Liver (tissue), 9 donors: ENCODE data around the gene NDUFAF8. TPM values are rescaled to one million over a fixed set of nuclear protein-coding genes. Genes with fewer than 3 reads are reported as not detected.

Source experiments
- DNase-seq: peaks from one replicate; pipeline ENCODE4 v3.0.0-alpha.2; 2017; ENCODE audit warnings: low spot score
- H3K27ac ChIP-seq, 2 donors: one replicate each; pipeline ENCODE4 v1.7.0; 2013; ENCODE audit warnings: inconsistent platforms in 2 of 2, low read length in 2 of 2, control low read depth in 1 of 2, low read depth in 1 of 2, mild to moderate bottlenecking in 1 of 2
- H3K27me3 ChIP-seq, 4 donors: one replicate each; pipeline versions ENCODE4 v1.6.1 to v1.7.0; 2013; ENCODE audit warnings: low read length in 3 of 4, inconsistent platforms in 1 of 4, mild to moderate bottlenecking in 1 of 4, moderate library complexity in 1 of 4; ENCODE audit not compliant: control insufficient read depth in 4 of 4, insufficient read depth in 4 of 4
- H3K36me3 ChIP-seq, 4 donors: one replicate each; pipeline versions ENCODE4 v1.6.1 to v1.7.0; 2013; ENCODE audit warnings: low read length in 3 of 4, mild to moderate bottlenecking in 3 of 4, low read depth in 1 of 4, moderate library complexity in 1 of 4; ENCODE audit not compliant: control insufficient read depth in 4 of 4, insufficient read depth in 3 of 4
- H3K4me1 ChIP-seq, 4 donors: one replicate each; pipeline versions ENCODE4 v1.6.1 to v1.7.0; 2013; ENCODE audit warnings: low read length in 3 of 4, mild to moderate bottlenecking in 3 of 4, moderate library complexity in 1 of 4; ENCODE audit not compliant: control insufficient read depth in 4 of 4, insufficient read depth in 4 of 4
- H3K4me3 ChIP-seq, 3 donors: one replicate each; pipeline versions ENCODE4 v1.6.1 to v1.7.0; 2013; ENCODE audit warnings: low read length in 3 of 3, control low read depth in 1 of 3, low read depth in 1 of 3, mild to moderate bottlenecking in 1 of 3
- H3K9ac ChIP-seq, 2 donors: one replicate each; pipeline ENCODE4 v1.7.0; 2013; ENCODE audit warnings: low read length in 2 of 2, mild to moderate bottlenecking in 2 of 2, moderate library complexity in 2 of 2, control low read depth in 1 of 2, low read depth in 1 of 2
- H3K9me3 ChIP-seq, 4 donors: one replicate each; pipeline versions ENCODE4 v1.6.1 to v1.7.0; 2013; ENCODE audit warnings: low read length in 3 of 4; ENCODE audit not compliant: control insufficient read depth in 4 of 4
- ATF3 ChIP-seq: IDR thresholded peaks from 2 replicates; pipeline ENCODE4 v1.6.1; 2016; ENCODE audit warnings: antibody characterized with exemption
- CTCF ChIP-seq: fragments of 150-350 bp; IDR thresholded peaks from 2 replicates; pipeline ENCODE4 v1.5.1; 2017; ENCODE audit warnings: improper control_type of control experiment, low read depth, low read length; ENCODE audit not compliant: missing input control
- EGR1 ChIP-seq, 2 donors: IDR thresholded peaks; 2 replicates each; pipeline ENCODE4 v1.6.1; 2016 to 2018; ENCODE audit warnings: antibody characterized with exemption in 2 of 2, low read depth in 2 of 2
- FOXA1 ChIP-seq: IDR thresholded peaks from 2 replicates; pipeline ENCODE4 v1.6.1; 2016; ENCODE audit warnings: antibody characterized with exemption
- FOXA2 ChIP-seq: IDR thresholded peaks from 2 replicates; pipeline ENCODE4 v1.6.1; 2016; ENCODE audit warnings: antibody characterized with exemption
- GABPA ChIP-seq, 2 donors: IDR thresholded peaks in 1 of 2; conservative IDR thresholded peaks in 1 of 2; 2 replicates each; pipeline ENCODE4 v1.6.1; 2016; ENCODE audit warnings: antibody characterized with exemption in 2 of 2, mild to moderate bottlenecking in 1 of 2, moderate library complexity in 1 of 2
- HNF4A ChIP-seq, 2 donors: conservative IDR thresholded peaks; 2 replicates each; pipeline ENCODE4 v1.6.1; 2016; ENCODE audit warnings: antibody characterized with exemption in 2 of 2, mild to moderate bottlenecking in 2 of 2
- HNF4G ChIP-seq: IDR thresholded peaks from 2 replicates; pipeline ENCODE4 v1.6.1; 2016; ENCODE audit warnings: antibody characterized with exemption
- JUND ChIP-seq, 2 donors: IDR thresholded peaks; 2 replicates each; pipeline ENCODE4 v1.6.1; 2016; ENCODE audit warnings: antibody characterized with exemption in 2 of 2
- MAX ChIP-seq: IDR thresholded peaks from 2 replicates; pipeline ENCODE4 v1.6.1; 2016; ENCODE audit warnings: antibody characterized with exemption
- RAD21 ChIP-seq, 2 donors: IDR thresholded peaks; 2 replicates each; pipeline ENCODE4 v1.6.1; 2016; ENCODE audit warnings: antibody characterized with exemption in 2 of 2, mild to moderate bottlenecking in 2 of 2
- RXRA ChIP-seq, 2 donors: IDR thresholded peaks; 2 replicates each; pipeline ENCODE4 v1.6.1; 2017 to 2018; ENCODE audit warnings: antibody characterized with exemption in 2 of 2, mild to moderate bottlenecking in 1 of 2
- SP1 ChIP-seq: IDR thresholded peaks from 2 replicates; pipeline ENCODE4 v1.6.1; 2018; ENCODE audit warnings: antibody characterized with exemption, mild to moderate bottlenecking
- TAF1 ChIP-seq: conservative IDR thresholded peaks from 2 replicates; pipeline ENCODE4 v1.6.1; 2016; ENCODE audit warnings: antibody characterized with exemption, mild to moderate bottlenecking
- YY1 ChIP-seq: IDR thresholded peaks from 2 replicates; pipeline ENCODE4 v1.6.1; 2016; ENCODE audit warnings: antibody characterized with exemption, mild to moderate bottlenecking
- WGBS: extraction: QIAGEN DNeasy Blood & Tissue Kit; methylation state at CpG from one replicate; pipeline ENCODE4 v1.1.7; 2013; 5-methylcytosine and 5-hydroxymethylcytosine counted together
- polyA plus RNA-seq, 2 donors: library from polyadenylated mRNA; stranded (reverse) in 1 of 2; unstranded in 1 of 2; fragments of 200-250 nt in 1 of 2; fragments of >200 nt in 1 of 2; fragmentation: Nextera tagmentation in 1 of 2; extraction: Ambion mirVana in 1 of 2; gene quantifications; one replicate each; pipeline versions ENCODE4 v1.2.1 to v1.2.3, GENCODE V29; 2013 to 2015
- total RNA-seq, 2 donors: library from RNA; depleted of rRNA; stranded (reverse); fragments of >200 nt; gene quantifications; one replicate each; pipeline ENCODE4 v1.2.3, GENCODE V29; 2014
- TF ChIP-seq, protein P1 (sequence below): IDR thresholded peaks from 2 replicates; pipeline ENCODE4 v1.6.1; 2016; ENCODE audit warnings: antibody characterized with exemption, mild to moderate bottlenecking
- TF ChIP-seq, protein P2 (sequence below): IDR thresholded peaks from 2 replicates; pipeline ENCODE4 v1.6.1; 2016; ENCODE audit warnings: antibody characterized with exemption
- donor health status: healthy.
- donor health status: healthy.
- donor health status: healthy.
- donor health status: healthy.
- donor health status: healthy.

The NDUFAF8 gene
- total and polyA plus RNA-seq, 4 donors, result 8.3 to 67.4 (median 15.5) TPM

GRCh38 chr17:81203136-81203535 lies 36.0 kb upstream of the NDUFAF8 start:
- Histone ChIP-seq H3K36me3 (no peaks in the 10 kb centered on the region), H3K9me3 (no peaks in the 10 kb centered on the region), H3K4me3 (no peak overlapping the region), H3K9ac (no peak overlapping the region), H3K4me1 (no peaks in the 10 kb centered on the region), H3K27me3 (no peaks in the 10 kb centered on the region), H3K27ac (no peak overlapping the region)
- WGBS, result 97% methylated on average over 20 of the region's 20 CpGs
- TF ChIP-seq TAF1 (no peak), HNF4G (no peak), SP1 (no peak), YY1 (no peak), HNF4A (conservative IDR thresholded peaks at IDR 0.05) (no peak), ATF3 (no peak), RXRA (IDR thresholded peaks at IDR 0.05) (no peak), GABPA (IDR thresholded peaks at IDR 0.05 in 1 of 2, conservative IDR thresholded peaks at IDR 0.05 in 1 of 2) (no peak), FOXA2 (no peak), RAD21 (IDR thresholded peaks at IDR 0.05) (no peak), MAX (no peak), EGR1 (IDR thresholded peaks at IDR 0.05; ENCODE audit: low read depth in 2 of 2) (no peak), FOXA1 (no peak)
- TF ChIP-seq, protein P1, sequence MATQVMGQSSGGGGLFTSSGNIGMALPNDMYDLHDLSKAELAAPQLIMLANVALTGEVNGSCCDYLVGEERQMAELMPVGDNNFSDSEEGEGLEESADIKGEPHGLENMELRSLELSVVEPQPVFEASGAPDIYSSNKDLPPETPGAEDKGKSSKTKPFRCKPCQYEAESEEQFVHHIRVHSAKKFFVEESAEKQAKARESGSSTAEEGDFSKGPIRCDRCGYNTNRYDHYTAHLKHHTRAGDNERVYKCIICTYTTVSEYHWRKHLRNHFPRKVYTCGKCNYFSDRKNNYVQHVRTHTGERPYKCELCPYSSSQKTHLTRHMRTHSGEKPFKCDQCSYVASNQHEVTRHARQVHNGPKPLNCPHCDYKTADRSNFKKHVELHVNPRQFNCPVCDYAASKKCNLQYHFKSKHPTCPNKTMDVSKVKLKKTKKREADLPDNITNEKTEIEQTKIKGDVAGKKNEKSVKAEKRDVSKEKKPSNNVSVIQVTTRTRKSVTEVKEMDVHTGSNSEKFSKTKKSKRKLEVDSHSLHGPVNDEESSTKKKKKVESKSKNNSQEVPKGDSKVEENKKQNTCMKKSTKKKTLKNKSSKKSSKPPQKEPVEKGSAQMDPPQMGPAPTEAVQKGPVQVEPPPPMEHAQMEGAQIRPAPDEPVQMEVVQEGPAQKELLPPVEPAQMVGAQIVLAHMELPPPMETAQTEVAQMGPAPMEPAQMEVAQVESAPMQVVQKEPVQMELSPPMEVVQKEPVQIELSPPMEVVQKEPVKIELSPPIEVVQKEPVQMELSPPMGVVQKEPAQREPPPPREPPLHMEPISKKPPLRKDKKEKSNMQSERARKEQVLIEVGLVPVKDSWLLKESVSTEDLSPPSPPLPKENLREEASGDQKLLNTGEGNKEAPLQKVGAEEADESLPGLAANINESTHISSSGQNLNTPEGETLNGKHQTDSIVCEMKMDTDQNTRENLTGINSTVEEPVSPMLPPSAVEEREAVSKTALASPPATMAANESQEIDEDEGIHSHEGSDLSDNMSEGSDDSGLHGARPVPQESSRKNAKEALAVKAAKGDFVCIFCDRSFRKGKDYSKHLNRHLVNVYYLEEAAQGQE, result no peak
- TF ChIP-seq, protein P2, sequence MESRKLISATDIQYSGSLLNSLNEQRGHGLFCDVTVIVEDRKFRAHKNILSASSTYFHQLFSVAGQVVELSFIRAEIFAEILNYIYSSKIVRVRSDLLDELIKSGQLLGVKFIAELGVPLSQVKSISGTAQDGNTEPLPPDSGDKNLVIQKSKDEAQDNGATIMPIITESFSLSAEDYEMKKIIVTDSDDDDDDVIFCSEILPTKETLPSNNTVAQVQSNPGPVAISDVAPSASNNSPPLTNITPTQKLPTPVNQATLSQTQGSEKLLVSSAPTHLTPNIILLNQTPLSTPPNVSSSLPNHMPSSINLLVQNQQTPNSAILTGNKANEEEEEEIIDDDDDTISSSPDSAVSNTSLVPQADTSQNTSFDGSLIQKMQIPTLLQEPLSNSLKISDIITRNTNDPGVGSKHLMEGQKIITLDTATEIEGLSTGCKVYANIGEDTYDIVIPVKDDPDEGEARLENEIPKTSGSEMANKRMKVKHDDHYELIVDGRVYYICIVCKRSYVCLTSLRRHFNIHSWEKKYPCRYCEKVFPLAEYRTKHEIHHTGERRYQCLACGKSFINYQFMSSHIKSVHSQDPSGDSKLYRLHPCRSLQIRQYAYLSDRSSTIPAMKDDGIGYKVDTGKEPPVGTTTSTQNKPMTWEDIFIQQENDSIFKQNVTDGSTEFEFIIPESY, result no peak
- DNase-seq, result no peak

- H3K36me3 ChIP-seq, result no peaks in the 10 kb centered on the region
Observed at GRCh38 chr17:81204578-81204977, 34.5 kb upstream of the NDUFAF8 start.

More at GRCh38 chr17:81204578-81204977, 34.5 kb upstream of the NDUFAF8 start:
- H3K4me3 ChIP-seq, result no peak overlapping the region
- no peak overlapping the region for H3K9ac ChIP-seq
- no peak for DNase-seq
- WGBS, result 83% methylated on average over 10 of the region's 10 CpGs
- H3K4me1 ChIP-seq, result no peaks in the 10 kb centered on the region
- H3K27me3 ChIP-seq, result no peaks in the 10 kb centered on the region
- no peak for TF ChIP-seq RAD21 (IDR thresholded peaks at IDR 0.05)
- TF ChIP-seq, protein P2, result no peak
- TF ChIP-seq, protein P1, result no peak
- TF ChIP-seq YY1, result no peak
- TF ChIP-seq SP1, result no peak
- no peak for TF ChIP-seq HNF4G
- TF ChIP-seq HNF4A (conservative IDR thresholded peaks at IDR 0.05), result no peak
- TF ChIP-seq CTCF, result no peak
- no peak for TF ChIP-seq JUND (IDR thresholded peaks at IDR 0.05)
- no peak for TF ChIP-seq FOXA2
- no peak for TF ChIP-seq MAX
- H3K27ac ChIP-seq, result no peak overlapping the region
- no peaks in the 10 kb centered on the region for H3K9me3 ChIP-seq
